Ovary (tissue), 9 donors: ENCODE measurements around the gene CACNA1D. TPM values are rescaled to one million over a fixed set of nuclear protein-coding genes. Genes with fewer than 3 reads are reported as not detected.

Source experiments
- DNase-seq, 5 donors: peaks; one replicate each; pipeline ENCODE4 v3.0.0-alpha.2; 2019 to 2020
- H3K27ac ChIP-seq, 2 donors: fragments of 200-600 bp; one replicate each; pipeline versions ENCODE4 v1.5.1 to v1.8.0; 2019 to 2022
- H3K27me3 ChIP-seq: fragments of 200-600 bp; one replicate; pipeline ENCODE4 v1.8.0; 2022
- H3K36me3 ChIP-seq: fragments of 200-600 bp; sonication (generic); one replicate; pipeline ENCODE4 v1.5.1; 2019
- H3K4me1 ChIP-seq: one replicate; pipeline ENCODE4 v1.8.1; 2013; ENCODE audit warnings: mild to moderate bottlenecking, moderate library complexity; ENCODE audit not compliant: insufficient read depth
- H3K4me3 ChIP-seq: fragments of 200-600 bp; sonication (generic); one replicate; pipeline ENCODE4 v1.5.1; 2017
- H3K9me3 ChIP-seq, 2 donors: fragments of 200-600 bp in 1 of 2; sonication (generic) in 1 of 2; one replicate each; pipeline versions ENCODE4 v1.5.1 to v1.8.1; 2013 to 2019; ENCODE audit warnings: mild to moderate bottlenecking in 1 of 2, moderate library complexity in 1 of 2
- CTCF ChIP-seq, 3 donors: fragments of 450-650 bp in 2 of 3; fragments of 200-600 bp in 1 of 3; IDR thresholded peaks; one replicate each; pipeline versions ENCODE4 v1.5.1 to v1.8.0; 2016 to 2022; ENCODE audit warnings: antibody characterized with exemption in 3 of 3, mild to moderate bottlenecking in 1 of 3
- EP300 ChIP-seq: sonication (generic); formaldehyde crosslinking; IDR thresholded peaks from one replicate; pipeline ENCODE4 v1.6.1; 2017; ENCODE audit warnings: antibody characterized with exemption
- POLR2A ChIP-seq: fragments of 450-650 bp; IDR thresholded peaks from one replicate; pipeline ENCODE4 v1.6.1; 2017; ENCODE audit warnings: antibody characterized with exemption, mild to moderate bottlenecking, moderate library complexity
- WGBS, 3 donors: extraction: QIAGEN DNeasy Blood & Tissue Kit in 1 of 3; methylation state at CpG; one replicate each; pipeline versions ENCODE4 v1.1.5 to v1.1.7; 2013 to 2017; 5-methylcytosine and 5-hydroxymethylcytosine counted together
- intact Hi-C, 4 donors: fragments of 100-400 bp; cut with DNase I; formaldehyde crosslinking; loops; one replicate each; pipeline versions ENCODE4 v1.11.0 to v1.15.1; 2022 to 2023
- polyA plus RNA-seq, 2 donors: library from polyadenylated mRNA; stranded (reverse); fragments of 200-250 nt in 1 of 2; fragments of 350-450 nt in 1 of 2; fragmentation: Illumina TruSeq in 1 of 2; extraction: RNeasy Lipid Tissue Mini Kit (QIAGEN cat#74804) in 1 of 2; gene quantifications; one replicate each; pipeline ENCODE4 v1.2.3, GENCODE V29; 2013 to 2014
- total RNA-seq, 7 donors: library from RNA; depleted of rRNA in 2 of 7; stranded (reverse); fragments of >200 nt in 2 of 7; fragmentation: NEBNext Ultra II Directional in 3 of 7; extraction: Animal tissue kit (Norgen Biotek cat#: 25700) in 3 of 7; gene quantifications; one replicate each; pipeline versions ENCODE4 v1.1.0 to v1.2.4, GENCODE V29; 2016 to 2023
- donor health status: DM: no; HTN: no; CAD: no; lungs with moderate emphysema.
- donor health status: DM: no; HTN: no; CAD: no.
- donor health status: Bipolar disorder and iron deficiency.
- donor health status: DM: yes; HTN: yes; CAD: no.
- donor health status: DM: no; HTN: no; CAD: no.
- donor health status: DM: yes; HTN: yes; CAD: no.

CACNA1D gene
- total and polyA plus RNA-seq, 9 donors = 0.23 to 9.3 (median 5.1) TPM

- DNase-seq = no peak
- 71 to 79% (median 73%) methylated on average over 1 of the region's 1 CpG for WGBS, 3 donors
- Histone ChIP-seq H3K9me3 (no peaks in the 10 kb centered on the region), H3K36me3 (no peaks in the 10 kb centered on the region), H3K27ac (no peak overlapping the region), H3K27me3 (no peaks in the 10 kb centered on the region), H3K4me3 (no peak overlapping the region), H3K4me1 (no peaks in the 10 kb centered on the region)
- intact Hi-C loops = no loop called here
- TF ChIP-seq POLR2A (no peak), EP300 (no peak), CTCF (IDR thresholded peaks at IDR 0.05) (no peak)
Observed at GRCh38 chr3:53482227-53482626, 12.2 kb upstream of the CACNA1D start.

- no peaks in the 10 kb centered on the region for H3K9me3 ChIP-seq
- TF ChIP-seq POLR2A = no peak
- TF ChIP-seq EP300 = no peak
- no peak for TF ChIP-seq CTCF (IDR thresholded peaks at IDR 0.05)
- no peaks in the 10 kb centered on the region for H3K4me1 ChIP-seq
- no peak for DNase-seq
- 73 to 78% (median 74%) methylated on average over 2 of the region's 2 CpGs for WGBS, 3 donors
- intact Hi-C loops = no loop called here
- no peak overlapping the region for H3K4me3 ChIP-seq
- H3K27ac ChIP-seq = no peak overlapping the region
- no peaks in the 10 kb centered on the region for H3K27me3 ChIP-seq
- H3K36me3 ChIP-seq = no peaks in the 10 kb centered on the region
Observed at GRCh38 chr3:53483821-53484220, 10.6 kb upstream of the CACNA1D start.

- TF ChIP-seq POLR2A (no peak), EP300 (no peak), CTCF (IDR thresholded peaks at IDR 0.05) (no peak)
- WGBS, 3 donors = 26 to 32% (median 29%) methylated on average over 1 of the region's 1 CpG
Observed at GRCh38 chr3:53484984-53485383, 9.4 kb upstream of the CACNA1D start.

GRCh38 chr3:53485675-53486403, 8.6 kb upstream of the CACNA1D start:
- WGBS, 3 donors = 40 to 54% (median 49%) methylated on average over 3 of the region's 3 CpGs
- Histone ChIP-seq H3K9me3 (no peaks in the 10 kb centered on the region), H3K4me1 (no peaks in the 10 kb centered on the region), H3K27ac (no peak overlapping the region), H3K27me3 (no peaks in the 10 kb centered on the region), H3K4me3 (no peak overlapping the region), H3K36me3 (no peaks in the 10 kb centered on the region)
- no peak for TF ChIP-seq POLR2A
- no peak for TF ChIP-seq EP300
- no peak for TF ChIP-seq CTCF (IDR thresholded peaks at IDR 0.05)
- no peak for DNase-seq
- intact Hi-C loops = no loop called here

More at GRCh38 chr3:53484984-53485383, 9.4 kb upstream of the CACNA1D start:
- Histone ChIP-seq H3K9me3 (no peaks in the 10 kb centered on the region), H3K4me3 (no peak overlapping the region), H3K27me3 (no peaks in the 10 kb centered on the region), H3K36me3 (no peaks in the 10 kb centered on the region), H3K27ac (no peak overlapping the region), H3K4me1 (no peaks in the 10 kb centered on the region)
- intact Hi-C loops = no loop called here
- DNase-seq = no peak
